Uterus (tissue), 4 donors: ENCODE results near the gene ABCA9. TPM values are rescaled to one million over a fixed set of nuclear protein-coding genes. Genes with fewer than 3 reads are reported as not detected.

Experiments
- DNase-seq, 2 donors: peaks; one replicate each; pipeline ENCODE4 v3.0.0-alpha.2; 2019 to 2020
- H3K27ac ChIP-seq, 2 donors: fragments of 200-600 bp; sonication (generic); 1 replicate in 1 of 2; 2 replicates in 1 of 2; pipeline ENCODE4 v1.5.1; 2016 to 2018
- H3K27me3 ChIP-seq, 2 donors: fragments of 200-600 bp; sonication (generic); one replicate each; pipeline ENCODE4 v1.5.1; 2018 to 2019; ENCODE audit warnings: control low read depth in 1 of 2
- H3K36me3 ChIP-seq, 2 donors: fragments of 200-600 bp; sonication (generic); one replicate each; pipeline ENCODE4 v1.5.1; 2019; ENCODE audit warnings: control low read depth in 1 of 2
- H3K4me1 ChIP-seq, 2 donors: fragments of 200-600 bp; sonication (generic); one replicate each; pipeline ENCODE4 v1.5.1; 2018 to 2019; ENCODE audit warnings: control low read depth in 1 of 2
- H3K4me3 ChIP-seq, 2 donors: fragments of 200-600 bp; sonication (generic); 1 replicate in 1 of 2; 2 replicates in 1 of 2; pipeline ENCODE4 v1.5.1; 2018 to 2019; ENCODE audit warnings: mild to moderate bottlenecking in 1 of 2
- H3K9me3 ChIP-seq, 2 donors: fragments of 200-600 bp; sonication (generic); one replicate each; pipeline ENCODE4 v1.5.1; 2019; ENCODE audit warnings: control low read depth in 1 of 2
- CTCF ChIP-seq, 4 experiments: fragments of 200-600 bp in 2 of 4; fragments of 450-650 bp in 2 of 4; sonication (generic) in 2 of 4; IDR thresholded peaks; one replicate each; pipeline ENCODE4 v1.5.1; 2016 to 2019; ENCODE audit warnings: antibody characterized with exemption in 4 of 4, mild to moderate bottlenecking in 2 of 4, moderate library complexity in 1 of 4
- POLR2A ChIP-seq, 2 donors: fragments of 450-650 bp; IDR thresholded peaks; one replicate each; pipeline ENCODE4 v1.6.1; 2016; ENCODE audit warnings: antibody characterized with exemption in 2 of 2, mild to moderate bottlenecking in 1 of 2, moderate library complexity in 1 of 2
- intact Hi-C: fragments of 100-400 bp; cut with DNase I; formaldehyde crosslinking; loops from one replicate; pipeline ENCODE4 v1.15.1; 2023; ENCODE audit warnings: low total_unique reads
- total RNA-seq, 4 donors: library from RNA; depleted of rRNA in 3 of 4; stranded (reverse); fragments of >200 nt in 3 of 4; gene quantifications; one replicate each; pipeline versions ENCODE4 v1.1.0 to v1.2.4, GENCODE V29; 2014 to 2023
- donor health status: DM: yes; HTN: yes; CAD: no.

The ABCA9 gene
- total RNA-seq, 4 donors from 2014 or later, result 8.2 to 32.1 (median 18.4) TPM

DNA sequence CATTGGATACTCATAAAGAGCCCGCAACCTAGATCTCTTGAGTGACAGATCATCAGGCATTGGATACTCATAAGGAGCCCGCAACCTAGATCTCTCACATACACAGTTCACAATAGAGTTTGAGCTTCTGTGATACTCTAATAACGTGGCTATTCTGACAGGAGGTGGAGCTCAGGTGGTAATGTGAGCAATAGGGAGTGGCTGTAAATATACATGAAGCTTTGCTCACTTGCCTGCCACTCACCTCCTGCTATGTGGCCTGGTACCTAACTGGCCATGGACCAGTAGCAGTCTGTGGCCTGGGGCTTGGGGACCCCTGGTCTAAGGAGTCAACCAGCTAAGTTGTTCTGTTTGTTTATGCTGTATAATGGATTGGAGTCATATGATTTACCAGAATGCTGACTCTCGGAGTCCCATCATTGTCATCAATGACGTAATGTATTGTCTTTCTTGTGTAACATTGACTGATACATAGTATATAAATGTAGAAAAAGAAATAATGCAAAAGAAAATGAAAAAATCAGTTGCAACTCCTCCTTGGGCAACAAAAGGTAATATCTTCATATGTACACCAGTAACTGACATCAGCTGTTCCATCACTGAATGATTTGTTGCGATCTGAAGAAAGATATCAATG lies 17.5 kb downstream of the ABCA9 start:
- H3K4me3 ChIP-seq, result no peak overlapping the region
- H3K9me3 ChIP-seq, result peaks cover 0 to 7% of the 10 kb centered on the region in 2 donors
- H3K27me3 ChIP-seq, result no peaks in the 10 kb centered on the region
- H3K36me3 ChIP-seq, result no peaks in the 10 kb centered on the region
- no peak for TF ChIP-seq CTCF (IDR thresholded peaks at IDR 0.05)
- no peak for TF ChIP-seq POLR2A (IDR thresholded peaks at IDR 0.05)
- no peak overlapping the region for H3K27ac ChIP-seq
- intact Hi-C loops, result no loop called here
- peaks cover 0 to 9% of the 10 kb centered on the region in 2 donors for H3K4me1 ChIP-seq
- no peak for DNase-seq

GRCh38 chr17:69042308-69042707 lies 18.4 kb downstream of the ABCA9 start:
- intact Hi-C loops, result no loop called here

DNA sequence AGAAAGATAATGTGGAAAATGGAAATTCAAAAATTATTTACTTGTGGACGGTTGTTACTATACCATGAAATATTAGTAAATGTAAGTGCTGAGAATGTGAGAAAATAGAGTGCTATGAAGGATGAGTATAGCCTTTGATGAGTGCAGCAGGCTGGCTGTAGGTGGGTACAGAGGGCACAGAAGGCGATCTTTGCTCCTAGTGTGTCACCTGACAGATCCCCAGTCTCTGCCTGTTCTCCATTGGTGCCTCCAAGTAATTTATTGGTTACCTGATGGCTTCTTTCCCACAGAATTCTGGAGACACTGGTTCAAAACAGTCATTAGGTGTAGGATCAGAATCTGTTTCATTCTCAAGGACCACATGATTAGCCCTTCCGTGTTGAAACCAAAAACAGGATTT lies 28.9 kb downstream of the ABCA9 start:
- TF ChIP-seq CTCF (IDR thresholded peaks at IDR 0.05) (no peak), POLR2A (IDR thresholded peaks at IDR 0.05) (no peak)
- no peaks in the 10 kb centered on the region for H3K36me3 ChIP-seq

More at GRCh38 chr17:69042308-69042707, 18.4 kb downstream of the ABCA9 start:
- H3K27me3 ChIP-seq, result no peaks in the 10 kb centered on the region
- H3K4me3 ChIP-seq, result no peak overlapping the region
- no peak for DNase-seq
- no peak overlapping the region for H3K27ac ChIP-seq
- TF ChIP-seq CTCF (IDR thresholded peaks at IDR 0.05) (no peak), POLR2A (IDR thresholded peaks at IDR 0.05) (no peak)
- H3K9me3 ChIP-seq, result no peaks in the 10 kb centered on the region
- H3K4me1 ChIP-seq, result peaks cover 0 to 9% of the 10 kb centered on the region in 2 donors
- no peaks in the 10 kb centered on the region for H3K36me3 ChIP-seq

GRCh38 chr17:69030169-69030568 lies 30.6 kb downstream of the ABCA9 start:
- no peak overlapping the region for H3K27ac ChIP-seq
- H3K4me3 ChIP-seq, result no peak overlapping the region
- intact Hi-C loops, result no loop called here
- no peaks in the 10 kb centered on the region for H3K9me3 ChIP-seq
- no peaks in the 10 kb centered on the region for H3K4me1 ChIP-seq
- H3K36me3 ChIP-seq, result no peaks in the 10 kb centered on the region
- no peak for DNase-seq
- TF ChIP-seq POLR2A (IDR thresholded peaks at IDR 0.05) (no peak), CTCF (IDR thresholded peaks at IDR 0.05) (no peak)
- no peaks in the 10 kb centered on the region for H3K27me3 ChIP-seq

More for the DNA sequence above, 28.9 kb downstream of the ABCA9 start:
- no peaks in the 10 kb centered on the region for H3K27me3 ChIP-seq
- no peak overlapping the region for H3K4me3 ChIP-seq
- DNase-seq, result no peak
- intact Hi-C loops, result no loop called here
- no peaks in the 10 kb centered on the region for H3K9me3 ChIP-seq
- H3K27ac ChIP-seq, result no peak overlapping the region
- H3K4me1 ChIP-seq, result no peaks in the 10 kb centered on the region

GRCh38 chr17:69018687-69019086 lies 42.0 kb downstream of the ABCA9 start:
- no peaks in the 10 kb centered on the region for H3K27me3 ChIP-seq
- no peaks in the 10 kb centered on the region for H3K4me1 ChIP-seq
- no peaks in the 10 kb centered on the region for H3K9me3 ChIP-seq
- H3K36me3 ChIP-seq, result no peaks in the 10 kb centered on the region
- no peak for DNase-seq
- H3K4me3 ChIP-seq, result no peak overlapping the region
- H3K27ac ChIP-seq, result no peak overlapping the region
- no peak for TF ChIP-seq CTCF (IDR thresholded peaks at IDR 0.05)
- TF ChIP-seq POLR2A (IDR thresholded peaks at IDR 0.05), result no peak
- intact Hi-C loops, result no loop called here
